Measurements from ENCODE around the gene TACR2.

The TACR2 gene

DNA sequence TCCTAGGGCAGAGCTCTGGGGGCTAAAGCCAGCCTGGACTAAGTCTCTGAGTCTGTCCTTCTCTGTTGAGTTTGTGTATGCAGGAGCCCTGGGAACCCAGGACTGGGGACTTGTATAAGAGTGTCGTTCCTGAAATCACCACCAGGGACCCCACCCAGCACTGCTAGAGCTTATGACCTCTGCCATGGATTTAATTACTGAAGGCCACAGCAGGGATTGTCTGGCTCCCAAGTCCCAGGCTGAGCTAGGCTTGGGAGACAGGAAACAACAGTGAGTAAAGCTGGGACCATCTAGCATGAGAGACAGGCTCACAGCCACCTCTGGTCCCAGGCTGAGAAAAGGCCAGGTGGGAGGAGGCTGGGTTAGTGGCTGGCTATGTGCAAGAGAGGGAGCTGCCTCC is 33.1 kb upstream of the TACR2 start:
- peak; percentile 46 for DNase-seq

DNA sequence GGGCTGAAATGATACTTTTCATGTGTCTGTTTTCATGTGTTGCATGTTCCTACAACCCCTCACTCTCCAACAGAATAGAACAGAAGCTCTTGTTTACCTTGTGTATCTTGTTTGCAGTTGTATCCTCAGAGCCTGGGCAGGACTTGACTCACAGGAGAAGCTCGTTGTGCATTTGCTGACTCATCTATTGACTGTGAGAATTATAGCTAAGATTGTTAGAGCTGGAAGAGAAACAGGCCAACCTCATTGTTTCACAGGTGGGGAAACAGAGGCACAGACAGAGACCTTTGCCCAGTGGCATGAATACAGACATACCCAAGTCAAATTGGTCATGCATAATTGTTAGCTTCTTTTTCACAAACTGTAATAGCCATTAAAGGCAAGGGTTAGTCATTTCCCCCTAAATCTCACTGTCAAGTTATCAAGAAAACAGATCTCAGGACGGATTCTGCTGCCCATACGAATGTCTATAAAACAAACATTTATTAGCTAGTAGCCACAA is 30.0 kb upstream of the TACR2 start:
- no peak for DNase-seq

DNA sequence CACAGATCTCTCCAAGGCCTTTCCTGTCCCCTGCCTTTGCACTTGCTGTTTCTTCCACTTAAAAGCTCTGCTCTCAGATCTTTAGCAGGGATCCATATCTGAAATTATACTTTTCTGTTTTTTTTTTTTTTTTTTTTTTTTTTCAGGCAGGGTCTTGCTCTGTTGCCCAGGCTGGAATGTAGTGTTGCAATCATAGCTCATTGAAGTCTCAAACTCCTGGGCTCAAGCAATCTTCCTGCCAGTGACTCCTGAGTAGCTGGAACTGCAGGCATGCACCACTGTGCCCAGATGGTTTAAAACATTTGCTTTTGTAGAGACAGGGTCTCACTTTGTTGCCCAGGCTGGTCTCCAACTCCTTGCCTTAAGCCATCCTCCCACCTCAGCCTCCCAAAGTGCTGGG is 29.5 kb upstream of the TACR2 start:
- no peak for DNase-seq

DNA sequence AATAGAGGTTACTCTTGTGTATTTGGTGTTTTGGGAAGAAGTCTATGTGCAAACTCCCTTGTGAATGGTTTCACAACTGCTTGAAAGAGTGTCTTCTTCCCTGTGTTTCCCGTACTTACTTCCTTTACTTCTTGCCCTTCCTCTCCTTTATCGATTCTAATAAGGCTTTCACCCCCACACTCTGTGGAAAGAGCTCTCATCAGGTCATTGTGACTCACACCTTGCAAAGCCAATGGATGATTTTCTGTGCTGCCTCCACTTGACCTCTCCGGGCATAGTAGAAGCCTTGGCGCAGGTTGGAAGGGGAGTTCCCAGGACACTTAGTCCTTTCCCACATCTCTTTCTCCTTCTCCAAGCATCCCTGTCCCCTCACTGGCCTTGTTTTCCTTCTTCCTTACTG is 28.3 kb upstream of the TACR2 start:
- no peak for DNase-seq

DNA sequence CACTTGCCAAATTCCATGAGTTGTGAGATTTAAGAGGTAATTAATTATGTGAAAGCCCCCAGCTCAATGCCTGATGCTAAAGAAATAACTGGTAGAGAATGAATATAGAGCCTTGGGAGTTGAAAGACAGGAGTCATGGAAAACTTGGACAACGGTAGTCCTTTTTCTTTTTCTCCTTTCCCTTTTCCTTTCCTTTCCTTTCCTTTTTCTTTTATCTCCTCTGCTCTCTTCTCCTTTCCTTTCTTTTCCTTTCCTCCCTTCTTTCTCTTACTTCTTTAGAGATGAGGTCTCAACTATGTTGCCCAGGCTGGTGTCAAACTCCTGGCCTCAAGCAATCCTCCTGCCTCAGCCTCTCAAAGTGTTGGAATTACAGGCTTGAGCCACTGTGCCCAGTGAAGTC is 26.6 kb upstream of the TACR2 start:
- DNase-seq, result no peak

DNA sequence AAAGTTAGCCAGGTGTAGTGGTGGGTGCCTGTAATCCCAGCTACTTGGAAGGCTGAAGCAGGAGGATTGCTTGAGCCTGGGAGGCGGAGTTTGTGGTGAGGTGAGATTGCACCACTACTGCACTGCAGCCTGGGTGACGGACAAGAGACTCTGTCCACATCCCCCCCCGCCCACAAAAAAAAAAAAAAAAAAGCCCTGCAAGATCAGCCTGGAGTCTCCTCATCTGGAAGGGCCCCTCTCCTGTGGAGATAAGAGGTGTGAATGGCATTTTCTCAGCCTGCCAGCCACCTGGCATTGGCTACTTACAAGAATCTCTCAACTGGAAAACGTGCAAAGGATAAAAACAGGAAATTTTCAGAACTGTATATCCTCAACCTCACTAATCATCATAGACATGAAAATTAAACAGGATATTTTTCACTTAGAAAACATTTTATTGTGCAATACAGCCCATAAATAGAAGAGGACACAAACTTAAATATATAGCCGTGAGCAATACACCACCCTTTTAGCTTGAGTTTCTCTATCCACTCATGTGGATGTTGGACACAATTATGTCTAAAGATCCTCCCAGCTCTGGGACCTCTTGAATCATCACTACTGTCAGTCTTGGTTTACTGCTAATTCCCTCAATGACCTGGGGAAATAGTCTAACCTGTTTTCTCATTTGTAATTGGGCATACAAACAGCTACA is 23.2 kb upstream of the TACR2 start:
- DNase-seq, result no peak

DNA sequence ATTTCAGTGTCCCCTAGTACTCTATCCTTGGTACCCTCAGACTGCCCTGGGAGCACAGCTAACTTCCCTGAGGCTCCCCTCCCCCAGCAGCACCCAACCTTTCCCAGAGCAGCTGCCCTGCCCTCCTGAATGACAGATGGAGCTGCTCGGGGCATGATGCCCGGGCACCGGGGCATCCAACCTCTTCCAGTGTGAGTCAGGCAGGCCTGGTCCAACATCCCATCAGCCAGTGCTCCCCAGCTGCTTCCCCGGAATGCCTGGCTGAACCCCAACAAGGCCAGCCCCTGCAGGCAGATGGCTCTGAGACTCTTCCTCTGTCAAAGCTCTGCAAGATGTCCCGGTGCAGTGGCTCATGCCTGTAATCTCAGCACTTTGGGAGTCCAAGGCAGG is 22.6 kb upstream of the TACR2 start:
- DNase-seq, result no peak

DNA sequence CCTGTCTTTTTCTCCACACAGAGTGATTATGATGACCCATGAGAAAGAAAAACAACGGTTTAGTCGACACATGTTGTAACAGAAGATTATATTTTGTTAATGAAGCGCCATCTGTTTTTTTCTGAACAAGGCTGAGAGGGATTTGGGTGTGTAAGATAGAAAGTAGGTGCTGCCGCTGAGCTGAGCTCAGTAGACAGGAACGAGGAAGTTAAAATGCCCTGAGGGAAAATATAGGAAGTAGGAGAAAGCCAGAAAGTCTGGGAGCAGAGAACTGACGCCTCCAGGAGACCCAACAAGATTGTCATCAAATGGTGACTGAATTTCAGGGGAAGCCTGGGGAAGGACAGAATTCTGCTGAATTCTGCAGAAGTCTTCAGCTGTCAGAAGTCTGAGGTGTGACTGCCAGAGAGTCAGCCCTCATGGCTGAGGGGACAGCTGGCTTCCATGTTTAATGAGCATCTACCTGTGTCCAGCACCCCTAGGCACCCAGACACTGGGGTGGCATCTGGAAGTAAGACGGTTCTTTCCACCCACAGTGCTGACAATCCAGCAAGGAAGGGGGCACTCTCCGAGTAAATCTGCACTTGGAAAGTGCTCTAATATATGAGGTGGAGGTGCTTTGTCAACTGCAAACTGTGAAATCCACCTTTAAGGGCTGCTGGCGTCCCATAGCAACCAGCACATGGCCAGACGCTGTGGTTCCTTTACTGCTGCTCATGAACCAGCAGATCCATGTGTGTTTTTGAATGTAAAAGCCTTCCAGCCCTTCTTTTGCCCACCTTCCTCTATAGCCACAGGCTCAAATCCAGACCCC is 22.0 kb upstream of the TACR2 start:
- DNase-seq, result no peak

DNA sequence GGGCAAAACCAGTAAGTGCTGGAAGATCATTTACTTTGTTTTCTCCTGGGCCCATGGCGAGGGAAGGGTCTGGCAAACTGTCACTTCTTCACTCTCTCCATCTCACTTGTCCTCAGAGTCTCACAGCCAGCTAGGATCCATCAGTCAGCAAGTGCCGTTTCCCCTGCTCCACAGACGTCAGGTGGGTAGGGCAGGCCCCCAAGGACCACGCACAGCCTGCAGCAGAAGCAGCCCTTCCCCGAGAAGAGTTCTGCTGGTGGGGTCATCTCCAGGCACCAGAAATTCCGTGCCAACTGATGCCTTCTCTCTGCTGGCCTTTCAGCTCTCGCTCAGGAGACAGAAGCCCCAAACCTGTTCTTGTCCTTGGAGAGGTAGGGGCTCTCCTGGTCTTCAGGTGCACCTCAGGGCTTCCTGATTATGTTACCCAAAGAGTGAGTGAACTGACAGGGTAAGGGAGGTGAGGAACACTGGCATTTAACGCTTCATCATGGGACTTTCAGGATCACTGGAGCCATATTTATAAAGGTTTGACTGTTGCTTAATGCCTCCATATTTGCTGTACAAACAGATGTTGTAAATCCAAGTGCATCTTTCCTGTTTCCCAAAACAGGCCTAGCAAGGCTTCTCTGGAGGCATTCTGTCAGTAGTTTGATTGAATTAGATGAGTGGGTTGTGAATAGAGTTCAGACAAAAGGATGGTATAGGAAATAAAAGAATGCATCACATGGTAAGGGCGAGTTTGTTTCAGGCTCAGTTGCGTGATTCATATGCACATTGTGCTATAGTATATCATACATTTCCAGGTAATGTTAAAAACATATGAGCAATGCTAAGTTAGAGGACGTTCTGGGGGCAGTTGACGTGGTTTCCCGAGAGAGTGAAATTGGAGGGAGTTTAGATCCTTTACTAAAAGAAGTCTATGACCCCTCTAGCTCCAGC is 20.9 kb upstream of the TACR2 start:
- no peak for DNase-seq

DNA sequence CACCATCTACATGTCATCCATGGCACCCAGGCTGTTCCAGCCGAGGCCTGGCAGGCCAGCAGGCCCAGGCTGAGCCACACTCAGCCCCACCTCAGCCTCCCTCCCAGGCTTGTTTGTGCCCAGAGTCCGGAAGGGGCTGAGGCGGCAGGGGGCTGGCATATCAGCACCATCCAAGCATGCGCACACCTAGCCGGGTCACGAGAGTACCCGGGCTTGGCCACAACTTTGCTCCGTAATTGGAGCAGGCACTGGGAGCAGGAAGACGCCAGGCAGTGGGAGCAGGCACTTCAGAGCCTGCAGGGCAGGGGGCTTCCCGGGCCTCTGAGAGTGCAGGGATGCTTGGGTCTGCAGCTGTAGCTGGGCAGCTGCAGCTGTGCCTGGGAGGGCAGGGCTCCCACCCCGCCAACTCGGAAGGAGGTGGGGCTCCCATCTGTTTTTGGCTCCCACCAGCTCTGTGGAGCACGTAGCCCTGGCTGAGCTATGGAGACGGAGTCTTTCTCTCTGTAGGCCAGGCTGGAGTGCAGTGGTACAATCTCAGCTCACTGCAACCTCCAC is 19.3 kb upstream of the TACR2 start:
- DNase-seq, result no peak

DNA sequence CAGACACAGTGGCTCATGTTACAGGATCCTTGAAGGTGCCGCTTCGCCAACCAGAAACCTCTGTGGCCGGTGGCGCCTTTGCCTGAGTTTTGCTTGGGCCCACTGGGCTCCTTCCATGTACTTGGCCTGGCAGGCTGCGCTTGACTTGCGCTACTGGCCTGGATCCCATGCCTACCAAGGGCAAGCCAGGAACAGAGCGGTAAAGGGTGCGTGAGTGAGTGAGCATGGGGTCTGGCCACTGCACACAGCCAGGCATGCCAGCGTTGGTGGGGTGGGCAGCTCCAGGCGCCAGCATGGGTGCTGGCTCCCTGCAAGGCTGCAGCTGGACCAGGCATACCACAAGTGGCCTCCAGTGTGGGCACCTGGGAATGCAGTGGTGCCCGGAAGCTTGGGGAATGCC is 18.2 kb upstream of the TACR2 start:
- no peak for DNase-seq

DNA sequence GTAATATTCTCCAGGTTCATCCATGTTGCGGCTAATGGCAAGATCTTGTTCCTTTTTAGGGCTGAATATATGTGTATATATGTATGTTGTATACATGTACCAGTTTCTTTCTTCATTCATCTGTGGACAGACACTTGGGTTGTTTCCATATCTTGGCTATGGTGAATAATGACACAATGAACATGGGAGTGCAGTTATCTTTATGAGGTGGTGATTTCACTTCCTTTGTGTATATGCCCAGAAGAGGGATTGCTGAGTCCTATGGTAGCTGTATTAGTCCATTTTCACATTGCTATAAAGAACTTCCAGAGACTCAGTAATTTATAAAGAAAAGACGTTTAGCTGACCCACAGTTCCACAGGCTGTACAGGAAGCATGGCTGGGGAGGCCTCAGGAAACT is 17.5 kb upstream of the TACR2 start:
- DNase-seq, result no peak

DNA sequence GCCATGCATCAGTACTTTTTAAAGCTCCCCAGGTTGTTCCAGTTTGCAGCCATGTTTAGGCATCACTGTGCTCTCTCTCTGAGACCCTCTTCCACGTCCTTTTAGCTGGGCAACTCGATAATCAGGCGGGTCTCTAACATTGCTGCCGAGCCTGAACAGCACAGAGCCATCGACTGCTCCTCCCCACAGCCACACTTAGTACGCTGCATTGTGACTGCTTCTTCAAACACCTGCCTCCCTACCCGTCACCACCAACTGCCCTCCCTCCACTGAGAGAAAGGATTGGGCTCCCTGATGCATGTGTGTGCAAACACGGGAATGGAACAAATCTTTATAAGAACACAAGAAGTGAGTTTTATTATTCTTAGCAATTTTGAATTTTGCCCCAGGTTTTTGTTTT is 11.4 kb upstream of the TACR2 start:
- DNase-seq, result no peak

DNA sequence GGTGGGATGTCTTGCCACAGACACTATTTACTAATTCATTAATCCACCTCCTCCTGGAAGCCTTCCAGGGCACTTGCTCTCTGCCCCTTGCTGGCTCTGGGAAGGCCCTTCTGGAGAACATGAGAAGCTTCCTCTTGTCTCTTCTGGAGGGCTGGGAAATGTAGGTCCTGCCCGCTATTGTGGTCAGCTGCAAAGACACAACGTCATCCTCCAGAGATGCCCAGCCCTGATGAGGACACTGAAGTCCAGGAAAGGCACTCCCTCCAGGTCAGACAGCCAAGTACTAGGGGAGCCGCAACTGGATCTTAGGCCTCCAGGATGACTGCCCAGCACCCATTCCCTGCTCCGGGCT is 9.6 kb upstream of the TACR2 start:
- no peak for DNase-seq

DNA sequence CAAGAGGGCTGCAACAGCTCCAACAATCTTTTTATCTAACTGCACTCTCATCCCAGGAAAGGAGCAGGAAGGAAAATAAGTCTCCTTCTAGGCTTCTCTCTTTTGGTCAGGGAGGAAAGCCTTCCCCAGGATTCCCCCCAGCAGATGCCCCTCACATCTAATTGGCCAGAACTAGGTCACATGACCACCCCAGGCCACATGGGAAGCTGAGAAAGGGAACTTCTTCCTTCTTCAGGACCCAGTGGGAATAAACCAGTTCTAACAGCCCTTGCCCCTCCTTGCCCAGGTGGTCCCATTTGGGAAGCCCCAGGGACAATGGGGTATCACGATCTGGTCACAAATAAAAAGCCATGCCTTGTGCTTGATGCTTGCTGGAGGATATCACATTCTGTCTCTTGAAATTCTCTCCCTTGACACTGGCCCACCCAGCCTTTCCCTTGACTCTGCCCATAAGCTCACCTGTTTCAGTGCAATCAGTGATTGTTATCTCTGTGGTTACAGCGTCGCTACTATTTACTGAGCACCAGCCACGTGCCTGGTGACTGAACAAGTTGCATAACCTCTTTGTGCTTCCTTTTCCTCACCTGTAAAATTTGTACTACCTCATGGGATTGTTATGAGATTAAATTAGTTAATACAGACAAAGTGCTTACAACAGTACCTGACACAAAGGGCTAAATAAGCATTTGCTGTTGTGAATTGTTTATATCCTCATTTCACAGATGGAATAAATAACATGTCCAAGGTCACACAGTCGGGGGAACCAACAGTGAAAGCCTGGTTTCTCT is 9.0 kb upstream of the TACR2 start:
- no peak for DNase-seq

DNA sequence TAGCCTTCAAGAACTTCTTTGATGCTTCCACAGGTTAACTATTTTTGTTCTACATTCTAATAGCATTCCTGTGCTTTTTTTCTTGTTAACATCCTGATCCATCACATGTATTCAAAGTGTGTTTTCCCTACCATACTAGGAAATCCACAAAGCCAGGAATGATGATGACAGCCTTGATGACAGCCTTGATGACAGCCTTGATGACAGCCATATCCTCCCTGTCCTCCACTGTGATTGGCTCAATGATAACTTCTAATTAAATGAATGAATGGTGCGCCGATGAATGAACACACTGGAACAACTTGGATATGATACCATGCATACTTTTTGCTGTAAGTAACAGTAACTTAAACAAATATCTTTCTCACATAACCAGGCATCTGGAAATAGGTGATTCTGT is 8.3 kb upstream of the TACR2 start:
- no peak for DNase-seq

DNA sequence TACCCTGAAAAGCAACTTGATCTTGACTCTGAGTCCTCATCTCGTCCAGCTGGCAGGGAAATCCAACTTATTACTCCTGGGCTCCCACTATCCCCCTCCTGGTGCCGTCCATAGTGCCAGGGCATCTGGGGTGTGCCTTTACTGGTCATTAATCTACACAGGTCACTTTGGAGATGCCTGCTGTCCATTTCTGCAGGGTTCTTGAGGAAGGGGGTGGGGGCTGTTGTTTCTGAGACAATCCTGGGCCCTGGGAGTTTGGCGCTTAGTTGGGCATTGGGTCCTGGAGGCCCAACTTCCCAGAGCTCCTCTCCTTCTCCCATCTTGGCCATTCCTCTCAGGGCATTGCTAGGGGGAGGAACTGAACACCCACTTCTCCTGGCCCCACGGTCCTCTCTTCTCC is 6.0 kb upstream of the TACR2 start:
- no peak for DNase-seq

DNA sequence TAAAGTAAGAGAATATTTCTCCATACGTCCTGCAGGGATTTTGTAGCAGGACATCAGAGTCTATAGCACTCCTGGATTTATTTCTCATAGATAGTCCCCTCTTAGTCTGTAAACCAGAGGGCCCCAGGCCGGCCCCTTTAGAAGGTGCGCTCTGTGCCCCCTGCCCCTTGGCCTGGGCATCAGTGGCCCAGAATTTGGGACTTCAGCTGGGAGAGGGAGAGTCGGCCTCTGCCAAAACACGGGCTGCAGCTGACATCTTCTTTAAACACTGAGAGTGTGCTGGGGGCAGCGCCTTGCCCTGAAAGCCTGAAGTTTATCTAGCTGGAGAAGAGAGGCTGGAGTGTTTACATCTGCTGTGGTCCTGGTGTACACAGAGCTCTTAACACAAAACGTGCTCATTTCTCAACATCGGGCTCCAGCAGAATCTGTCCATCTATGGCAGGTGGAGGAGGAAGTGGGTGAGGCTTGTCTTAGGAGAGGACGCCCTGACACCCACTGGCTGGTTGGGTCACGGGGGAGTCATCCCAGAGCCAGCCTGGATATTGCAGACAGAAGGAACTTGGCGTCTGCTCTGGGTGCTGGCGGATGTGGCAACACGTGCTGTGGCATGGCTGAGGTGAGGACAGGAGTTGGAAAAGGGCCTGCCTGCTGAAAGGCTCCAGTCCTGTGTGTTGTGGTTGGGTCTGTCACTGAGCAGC is 5.0 kb upstream of the TACR2 start:
- no peak for DNase-seq

DNA sequence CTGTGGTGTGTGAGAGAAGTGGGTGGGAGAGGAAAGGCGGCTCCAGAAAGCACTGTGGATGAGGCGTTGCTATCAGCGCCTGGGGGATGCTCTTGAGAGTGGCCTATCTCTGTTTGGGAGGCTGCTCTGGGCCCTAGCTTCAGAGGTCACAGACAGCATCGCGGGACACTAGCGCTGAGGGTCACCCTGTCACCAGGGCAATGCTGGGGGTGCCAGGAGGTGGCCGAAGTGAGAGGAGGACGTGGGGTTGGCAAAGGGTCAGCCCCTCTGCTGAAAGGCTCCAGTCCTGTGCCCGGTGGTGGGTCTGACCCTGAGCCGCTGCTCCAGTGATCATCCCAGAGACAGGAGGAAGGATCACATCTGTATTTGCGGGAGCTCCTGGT is 3.0 kb upstream of the TACR2 start:
- DNase-seq, result no peak

DNA sequence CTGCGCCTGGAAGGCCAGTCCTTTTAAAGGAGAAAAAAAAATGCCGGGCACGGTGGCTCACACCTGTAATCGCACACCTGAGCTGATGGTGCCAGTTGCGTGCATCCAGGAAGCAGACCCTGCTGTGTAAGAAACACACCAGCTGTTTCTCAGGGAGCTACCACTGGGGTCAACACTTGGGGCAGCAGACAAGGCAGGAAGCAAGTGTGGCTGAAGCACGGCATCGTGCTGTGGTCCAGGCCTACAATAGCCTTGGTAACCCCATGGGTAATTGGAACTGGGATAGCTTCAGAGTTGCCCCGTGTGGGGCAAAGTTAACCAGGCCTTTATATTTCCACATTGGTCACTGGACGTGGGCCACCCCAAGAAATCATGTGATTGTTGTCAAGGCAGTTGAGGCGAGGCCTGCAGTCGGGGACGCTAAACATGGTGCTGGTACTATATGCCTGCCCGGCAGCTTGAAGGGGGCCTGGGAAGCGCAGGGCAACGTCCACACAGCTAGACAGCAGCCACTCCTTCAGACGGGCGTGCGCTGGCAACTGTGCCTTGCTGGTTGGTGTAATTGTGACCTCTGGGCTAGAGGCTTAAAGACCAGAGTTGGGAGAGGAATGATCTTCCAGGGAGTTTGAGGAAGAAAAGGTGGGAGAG is 2.5 kb upstream of the TACR2 start:
- no peak for DNase-seq

DNA sequence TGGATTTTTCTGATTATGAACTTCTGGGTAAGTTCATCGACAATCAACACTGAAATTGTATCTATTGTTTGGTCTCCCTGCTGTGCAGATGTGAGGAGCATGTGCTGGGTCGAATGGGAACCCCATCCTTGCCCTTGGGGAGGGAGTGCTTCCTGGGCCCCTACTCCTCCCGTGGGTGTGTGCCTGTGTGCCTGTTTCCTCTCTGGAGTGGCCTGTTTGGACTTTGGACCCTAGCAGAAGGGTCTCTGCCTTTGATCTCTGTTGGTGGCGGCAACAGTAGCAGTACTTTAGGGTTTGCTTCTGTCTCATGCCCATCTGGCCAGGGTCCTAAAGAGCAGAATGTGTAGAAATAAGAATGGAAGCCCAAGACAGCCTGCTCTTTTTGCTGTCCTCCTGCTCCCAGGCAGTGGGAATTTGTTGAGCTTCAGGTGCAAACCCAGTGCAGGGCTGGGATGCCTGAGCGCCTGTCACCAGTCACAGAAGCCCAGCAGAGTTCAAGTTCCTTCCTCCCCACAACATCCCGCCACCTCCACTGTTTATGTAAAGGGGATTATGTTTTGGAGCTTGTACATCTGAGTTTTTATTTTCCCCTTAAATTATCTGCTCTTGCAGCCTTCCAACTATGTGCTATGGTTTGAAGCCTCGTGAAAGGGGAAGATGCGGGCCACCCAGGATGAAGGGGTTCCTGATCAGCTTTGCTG is 1.5 kb upstream of the TACR2 start:
- no peak for DNase-seq
